ENCODE measurements around the gene SIPA1L3. TPM values are rescaled to one million over a fixed set of nuclear protein-coding genes. Genes with fewer than 3 reads are reported as not detected.

Gene SIPA1L3
- total and polyA plus RNA-seq, 10 of the 15 experiments (the other 5 are each of a cell fraction or from before 2014, with no cell fraction given): 0.24 to 66.2 (median 19.1) TPM

GRCh38 chr19:38095411-38096308 is 188.7 kb downstream of the SIPA1L3 start (continued):
- no peak for TF ChIP-seq CEBPZ (IDR thresholded peaks at IDR 0.05; ENCODE audit: low read depth, low read length)
- no peak for TF ChIP-seq GATAD2B (conservative IDR thresholded peaks at IDR 0.05; ENCODE audit: low read depth)
- TF ChIP-seq NRF1 (conservative IDR thresholded peaks at IDR 0.05; ENCODE audit: low read depth, low read length): no peak
- TF ChIP-seq RUNX3 (IDR thresholded peaks at IDR 0.05; ENCODE audit: low read length): no peak
- TF ChIP-seq ETV6 (conservative IDR thresholded peaks at IDR 0.05 in 1 of 2, IDR thresholded peaks at IDR 0.05 in 1 of 2; ENCODE audit: borderline replicate concordance in 1 of 2, low read depth in 1 of 2): no peak
- no peak for TF ChIP-seq MTA2 (IDR thresholded peaks at IDR 0.05; ENCODE audit: low read depth)
- TF ChIP-seq DPF2 (IDR thresholded peaks at IDR 0.05): no peak
- TF ChIP-seq SMC3 (IDR thresholded peaks at IDR 0.05; ENCODE audit: borderline replicate concordance, low read length): peak; percentile 48; the same call in 1 of the 2 replicates
- no peak for TF ChIP-seq ATF7 (IDR thresholded peaks at IDR 0.05; ENCODE audit: low read depth)
- no peak for TF ChIP-seq NFXL1 (IDR thresholded peaks at IDR 0.05; ENCODE audit: borderline replicate concordance)
- peak; percentile 53 for TF ChIP-seq RAD21 (IDR thresholded peaks at IDR 0.05; ENCODE audit: insufficient read depth, low read depth, low read length)
- TF ChIP-seq YBX1 (IDR thresholded peaks at IDR 0.05): no peak

All from GM12878 (cell line).